Measurements from ENCODE around the gene HSD3B1.

The HSD3B1 gene

GRCh38 chr1:119506941-119507340 lies at the start of gene HSD3B1:
Gene HSD3B1, plus strand, starts transcription at chr1:119507210. Its CDS starts 267 bp downstream, at chr1:119507477.
- DNase-seq (ENCODE audit: low read depth in 2 of 2, low spot score in 1 of 2) = no peak

- no peak for DNase-seq (ENCODE audit: low read depth in 2 of 2, low spot score in 1 of 2)
These were observed 44.0 kb upstream of the HSD3B1 start for GRCh38 chr1:119462964-119463363.

GRCh38 chr1:119463569-119463968 lies 43.4 kb upstream of the HSD3B1 start:
- no peak for DNase-seq (ENCODE audit: low read depth in 2 of 2, low spot score in 1 of 2)

- no peak for DNase-seq (ENCODE audit: low read depth in 2 of 2, low spot score in 1 of 2)
These were observed 40.6 kb upstream of the HSD3B1 start for GRCh38 chr1:119466445-119466844.

GRCh38 chr1:119467219-119467618 lies 39.8 kb upstream of the HSD3B1 start:
- DNase-seq (ENCODE audit: low read depth in 2 of 2, low spot score in 1 of 2) = no peak

GRCh38 chr1:119467857-119468668 lies 38.9 kb upstream of the HSD3B1 start:
- no peak for DNase-seq (ENCODE audit: low read depth in 2 of 2, low spot score in 1 of 2)

GRCh38 chr1:119469741-119470140 lies 37.3 kb upstream of the HSD3B1 start:
- DNase-seq (ENCODE audit: low read depth in 2 of 2, low spot score in 1 of 2) = no peak

GRCh38 chr1:119470377-119470776 lies 36.6 kb upstream of the HSD3B1 start:
- DNase-seq (ENCODE audit: low read depth in 2 of 2, low spot score in 1 of 2) = no peak

- DNase-seq (ENCODE audit: low read depth in 2 of 2, low spot score in 1 of 2) = no peak
These were observed 36.1 kb upstream of the HSD3B1 start for GRCh38 chr1:119470958-119471357.

- DNase-seq (ENCODE audit: low read depth in 2 of 2, low spot score in 1 of 2) = no peak
These were observed 35.4 kb upstream of the HSD3B1 start for GRCh38 chr1:119471566-119471965.

GRCh38 chr1:119472080-119472818 lies 34.8 kb upstream of the HSD3B1 start:
- DNase-seq (ENCODE audit: low read depth in 2 of 2, low spot score in 1 of 2) = no peak

- DNase-seq (ENCODE audit: low read depth in 2 of 2, low spot score in 1 of 2) = no peak
These were observed 34.2 kb upstream of the HSD3B1 start for GRCh38 chr1:119472819-119473175.

- no peak for DNase-seq (ENCODE audit: low read depth in 2 of 2, low spot score in 1 of 2)
These were observed 31.1 kb upstream of the HSD3B1 start for GRCh38 chr1:119475866-119476439.

- no peak for DNase-seq (ENCODE audit: low read depth in 2 of 2, low spot score in 1 of 2)
These were observed 29.3 kb upstream of the HSD3B1 start for GRCh38 chr1:119477710-119478109.

- no peak for DNase-seq (ENCODE audit: low read depth in 2 of 2, low spot score in 1 of 2)
These were observed 26.8 kb upstream of the HSD3B1 start for GRCh38 chr1:119480175-119480574.

- DNase-seq (ENCODE audit: low read depth in 2 of 2, low spot score in 1 of 2) = no peak
These were observed 25.1 kb upstream of the HSD3B1 start for GRCh38 chr1:119481951-119482350.

GRCh38 chr1:119482517-119483425 lies 24.2 kb upstream of the HSD3B1 start:
- DNase-seq (ENCODE audit: low read depth in 2 of 2, low spot score in 1 of 2) = no peak

GRCh38 chr1:119483441-119484200 lies 23.4 kb upstream of the HSD3B1 start:
- no peak for DNase-seq (ENCODE audit: low read depth in 2 of 2, low spot score in 1 of 2)

- no peak for DNase-seq (ENCODE audit: low read depth in 2 of 2, low spot score in 1 of 2)
These were observed 21.8 kb upstream of the HSD3B1 start for GRCh38 chr1:119485201-119485600.

GRCh38 chr1:119488216-119488615 lies 18.8 kb upstream of the HSD3B1 start:
- no peak for DNase-seq (ENCODE audit: low read depth in 2 of 2, low spot score in 1 of 2)
